K562 (cell line): ENCODE results near the gene DDAH1. TPM values are rescaled to one million over a fixed set of nuclear protein-coding genes. Genes with fewer than 3 reads are reported as not detected.

Experiments
- CTCF ChIP-seq, 3 experiments: IDR thresholded peaks in 2 of 3; conservative IDR thresholded peaks in 1 of 3; 2 replicates each; pipeline ENCODE4 v1.5.1; 2011 to 2012; ENCODE audit warnings: low read length in 3 of 3, mild to moderate bottlenecking in 3 of 3, control low read depth in 2 of 3, improper control_type of control experiment in 1 of 3, inconsistent platforms in 1 of 3, low read depth in 1 of 3, mixed read lengths in 1 of 3, moderate library complexity in 1 of 3; ENCODE audit not compliant: insufficient read depth in 2 of 3
- CXXC5 ChIP-seq: fragments of 250-450 bp; sonication (Bioruptor Pico); IDR thresholded peaks from 2 replicates; pipeline ENCODE4 v1.8.0; 2022; ENCODE audit warnings: inconsistent platforms, mild to moderate bottlenecking, moderate library complexity
- GABPA ChIP-seq: fragments of 200-800 bp; sonication (Bioruptor generic); conservative IDR thresholded peaks from 2 replicates; pipeline ENCODE4 v1.6.1; 2016; ENCODE audit warnings: low read depth, missing genetic modification characterization, missing compliant biosample characterization
- POLR2AphosphoS2 ChIP-seq: IDR thresholded peaks from 2 replicates; pipeline ENCODE4 v1.6.1; 2012; ENCODE audit warnings: low read length, improper control_type of control experiment
- RAD21 ChIP-seq, 2 experiments: fragments of 250-450 bp in 1 of 2; fragments of 450-650 bp in 1 of 2; sonication (Bioruptor Pico) in 1 of 2; formaldehyde crosslinking in 1 of 2; IDR thresholded peaks in 1 of 2; conservative IDR thresholded peaks in 1 of 2; 2 replicates each; pipeline versions ENCODE4 v1.4.0 to v1.8.0; 2020 to 2022; ENCODE audit warnings: mild to moderate bottlenecking in 2 of 2, moderate library complexity in 1 of 2
- RNF2 ChIP-seq: sonication (generic); IDR thresholded peaks from 2 replicates; pipeline ENCODE4 v1.6.1; 2016
- SNIP1 ChIP-seq: fragments of 450-650 bp; IDR thresholded peaks from 2 replicates; pipeline ENCODE4 v1.7.1; 2017; ENCODE audit warnings: low read depth, mild to moderate bottlenecking
- ZNF239 ChIP-seq: fragments of 250-450 bp; sonication (Bioruptor Pico); IDR thresholded peaks from 2 replicates; pipeline ENCODE4 v1.4.0; 2020; ENCODE audit warnings: mild to moderate bottlenecking
- polyA plus RNA-seq, 8 experiments: library from polyadenylated mRNA; depleted of rRNA in 4 of 8; stranded (reverse) in 5 of 8; unstranded in 3 of 8; fragments of >200 nt; fragmentation: Nextera tagmentation in 2 of 8; fragmentation: Illumina TruSeq in 1 of 8; extraction: Ambion mirVana in 2 of 8; extraction: Trizol in 1 of 8; gene quantifications; 2 replicates each; pipeline versions ENCODE4 v1.2.1 to v1.2.3, GENCODE V29; 2011 to 2014; ENCODE audit warnings: inconsistent platforms in 1 of 8, missing spikeins in 1 of 8
- total RNA-seq, 7 experiments: library from RNA; depleted of rRNA in 6 of 7; stranded (reverse); fragments of >200 nt in 6 of 7; fragmentation: Illumina TruSeq in 2 of 7; extraction: Trizol in 2 of 7; gene quantifications; 2 replicates each; pipeline versions ENCODE4 v1.2.1 to v1.2.3, GENCODE V29; 2011 to 2021; ENCODE audit warnings: low replicate concordance in 1 of 7
- TF ChIP-seq, protein P1 (sequence below): IDR thresholded peaks from 3 replicates; pipeline ENCODE4 v1.6.1; 2011; ENCODE audit warnings: borderline replicate concordance, mild to moderate bottlenecking; ENCODE audit not compliant: insufficient read length, insufficient read depth
- TF ChIP-seq, protein P2 (sequence below): sonication (generic); formaldehyde crosslinking; IDR thresholded peaks from 2 replicates; pipeline ENCODE4 v1.8.1; 2022; ENCODE audit warnings: missing genetic modification reagents
- TF ChIP-seq, protein P3 (sequence below): fragments of 450-650 bp; formaldehyde crosslinking; IDR thresholded peaks from 2 replicates; pipeline ENCODE4 v1.4.0; 2020; ENCODE audit warnings: mild to moderate bottlenecking, moderate library complexity

DDAH1 gene
- total and polyA plus RNA-seq, 9 of the 15 experiments (the other 6 are each of a cell fraction or from before 2014, with no cell fraction given) = 0.04 to 0.24 (median 0.10) TPM

DNA sequence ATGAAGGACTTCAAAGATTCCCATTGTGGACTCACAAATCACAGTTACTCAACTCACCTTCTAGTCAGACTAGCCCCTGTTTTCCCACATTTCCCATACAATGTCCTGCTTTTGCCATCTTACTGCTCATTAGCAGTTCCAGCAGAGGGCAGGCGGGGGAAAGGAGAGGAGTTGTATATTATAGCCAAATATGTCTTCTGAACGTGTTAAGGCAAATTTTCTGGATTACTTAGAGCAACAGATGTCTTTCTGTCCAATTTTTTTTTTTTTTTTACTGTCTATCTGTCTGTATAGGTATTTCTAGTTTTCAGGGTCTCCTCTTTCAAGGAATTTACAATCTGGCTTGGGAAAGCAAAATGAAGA, 29.9 kb upstream of the DDAH1 start (continued):
- TF ChIP-seq, protein P1, sequence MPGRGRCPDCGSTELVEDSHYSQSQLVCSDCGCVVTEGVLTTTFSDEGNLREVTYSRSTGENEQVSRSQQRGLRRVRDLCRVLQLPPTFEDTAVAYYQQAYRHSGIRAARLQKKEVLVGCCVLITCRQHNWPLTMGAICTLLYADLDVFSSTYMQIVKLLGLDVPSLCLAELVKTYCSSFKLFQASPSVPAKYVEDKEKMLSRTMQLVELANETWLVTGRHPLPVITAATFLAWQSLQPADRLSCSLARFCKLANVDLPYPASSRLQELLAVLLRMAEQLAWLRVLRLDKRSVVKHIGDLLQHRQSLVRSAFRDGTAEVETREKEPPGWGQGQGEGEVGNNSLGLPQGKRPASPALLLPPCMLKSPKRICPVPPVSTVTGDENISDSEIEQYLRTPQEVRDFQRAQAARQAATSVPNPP = no peak
- no peak for TF ChIP-seq SNIP1
- peak; percentile 15 to 45; a peak in 2 of 4 replicates for TF ChIP-seq RAD21 (CRISPR knock-in tag; conservative IDR thresholded peaks at IDR 0.05 in 1 of 2, IDR thresholded peaks at IDR 0.05 in 1 of 2)
- no peak for TF ChIP-seq CXXC5 (CRISPR knock-in tag)
- no peak for TF ChIP-seq ZNF239 (CRISPR knock-in tag)
- peak in 2 of 3 experiments; percentile 14 to 31; a peak in 2 of 6 replicates for TF ChIP-seq CTCF (IDR thresholded peaks at IDR 0.05 in 2 of 3, conservative IDR thresholded peaks at IDR 0.05 in 1 of 3; ENCODE audit: insufficient read depth in 2 of 3, low read depth in 1 of 3, low read length in 3 of 3)
- TF ChIP-seq RNF2 = no peak
- TF ChIP-seq, protein P2, sequence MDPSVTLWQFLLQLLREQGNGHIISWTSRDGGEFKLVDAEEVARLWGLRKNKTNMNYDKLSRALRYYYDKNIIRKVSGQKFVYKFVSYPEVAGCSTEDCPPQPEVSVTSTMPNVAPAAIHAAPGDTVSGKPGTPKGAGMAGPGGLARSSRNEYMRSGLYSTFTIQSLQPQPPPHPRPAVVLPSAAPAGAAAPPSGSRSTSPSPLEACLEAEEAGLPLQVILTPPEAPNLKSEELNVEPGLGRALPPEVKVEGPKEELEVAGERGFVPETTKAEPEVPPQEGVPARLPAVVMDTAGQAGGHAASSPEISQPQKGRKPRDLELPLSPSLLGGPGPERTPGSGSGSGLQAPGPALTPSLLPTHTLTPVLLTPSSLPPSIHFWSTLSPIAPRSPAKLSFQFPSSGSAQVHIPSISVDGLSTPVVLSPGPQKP (CRISPR knock-in tag) = no peak
- TF ChIP-seq, protein P3, sequence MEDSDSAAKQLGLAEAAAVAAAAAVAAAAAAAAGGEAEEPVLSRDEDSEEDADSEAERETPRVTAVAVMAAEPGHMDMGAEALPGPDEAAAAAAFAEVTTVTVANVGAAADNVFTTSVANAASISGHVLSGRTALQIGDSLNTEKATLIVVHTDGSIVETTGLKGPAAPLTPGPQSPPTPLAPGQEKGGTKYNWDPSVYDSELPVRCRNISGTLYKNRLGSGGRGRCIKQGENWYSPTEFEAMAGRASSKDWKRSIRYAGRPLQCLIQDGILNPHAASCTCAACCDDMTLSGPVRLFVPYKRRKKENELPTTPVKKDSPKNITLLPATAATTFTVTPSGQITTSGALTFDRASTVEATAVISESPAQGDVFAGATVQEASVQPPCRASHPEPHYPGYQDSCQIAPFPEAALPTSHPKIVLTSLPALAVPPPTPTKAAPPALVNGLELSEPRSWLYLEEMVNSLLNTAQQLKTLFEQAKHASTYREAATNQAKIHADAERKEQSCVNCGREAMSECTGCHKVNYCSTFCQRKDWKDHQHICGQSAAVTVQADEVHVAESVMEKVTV (CRISPR knock-in tag) = 0 out of 2 replicates have a peak, but pooled peaks have one; percentile 16
- no peak for TF ChIP-seq POLR2AphosphoS2
- TF ChIP-seq GABPA (tag) = no peak
